GM18907 (cell line): ENCODE data around the gene SEZ6.

Experiments
- ATAC-seq: cut with Tn5 transposase; IDR thresholded peaks from one replicate; pipeline ENCODE4 v1.9.1; 2021; ENCODE audit warnings: mild to moderate bottlenecking, moderate library complexity; ENCODE audit not compliant: unreplicated experiment

Gene SEZ6

DNA sequence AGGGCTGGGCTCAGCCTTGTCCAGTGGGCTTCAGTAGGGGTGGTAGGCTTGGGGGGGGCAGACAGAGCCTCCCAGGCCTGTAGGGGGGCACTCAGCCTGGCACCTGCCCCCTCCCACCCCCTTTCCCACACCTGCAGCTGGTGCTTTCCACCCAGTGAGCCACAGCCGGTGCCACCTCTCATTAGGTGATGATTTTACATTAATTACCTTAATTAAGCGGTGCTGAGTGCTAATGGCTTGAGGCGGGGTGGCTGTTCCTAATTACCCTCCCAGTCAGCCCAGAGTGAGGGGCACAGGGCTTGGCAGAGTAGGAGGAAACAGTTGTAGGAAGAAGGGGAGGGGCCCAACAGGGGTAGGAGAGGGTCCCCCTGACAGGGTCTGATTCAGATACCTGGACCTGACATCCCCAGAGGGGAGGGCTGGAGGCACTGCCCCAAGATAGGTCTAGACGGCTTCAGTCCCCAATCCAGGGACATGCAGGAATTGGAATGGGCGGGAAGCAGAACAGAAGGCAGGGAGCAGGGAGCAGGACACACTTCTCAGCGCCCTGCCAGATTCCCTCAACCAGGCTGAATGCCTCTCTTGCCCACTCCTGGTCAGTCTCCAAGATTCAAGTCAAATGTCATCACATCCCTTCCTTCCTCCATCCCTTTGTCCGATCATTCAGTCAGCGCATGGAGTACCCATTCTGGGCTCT is 28.0 kb downstream of the SEZ6 start:
- ATAC-seq: no peak

DNA sequence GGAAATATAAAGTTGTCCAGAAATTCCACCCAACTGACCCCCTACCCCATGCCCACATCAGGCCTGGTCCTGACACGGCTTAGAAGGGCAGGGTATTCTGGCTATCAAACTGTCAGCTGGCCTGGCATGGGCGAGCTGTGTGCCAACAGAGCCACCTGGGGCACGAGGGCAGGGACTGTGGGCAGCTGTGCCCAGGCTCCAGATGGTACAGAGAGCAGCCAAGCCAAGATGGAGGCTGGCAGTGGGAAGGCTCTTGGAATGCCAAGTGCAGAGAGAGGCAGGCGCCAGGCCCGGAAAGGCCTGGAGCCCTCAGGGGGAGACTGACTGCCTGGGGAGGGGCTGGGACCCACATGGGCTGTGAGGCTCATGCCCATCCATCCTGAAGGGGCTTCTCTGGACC is 30.2 kb downstream of the SEZ6 start:
- ATAC-seq: no peak

DNA sequence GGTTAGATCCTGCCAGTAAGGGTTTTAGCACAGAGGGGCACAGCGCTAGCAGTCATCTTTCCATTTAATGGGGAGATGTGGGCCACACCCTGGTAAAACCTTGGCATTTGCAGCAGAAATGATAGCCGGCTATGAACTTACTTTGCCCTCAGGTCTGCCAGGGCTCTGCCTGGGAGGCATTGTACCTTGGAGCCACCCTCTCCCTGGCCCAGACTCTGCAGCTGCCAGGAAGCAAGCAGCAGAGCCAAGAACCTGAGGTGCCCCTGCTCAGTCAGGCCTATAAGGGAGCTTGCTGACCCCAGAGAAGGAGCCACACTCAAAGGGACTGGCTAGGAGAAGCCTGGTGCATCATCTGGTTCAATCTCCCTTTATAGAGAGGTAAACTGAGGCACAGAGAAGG is 30.8 kb downstream of the SEZ6 start:
- ATAC-seq: no peak

DNA sequence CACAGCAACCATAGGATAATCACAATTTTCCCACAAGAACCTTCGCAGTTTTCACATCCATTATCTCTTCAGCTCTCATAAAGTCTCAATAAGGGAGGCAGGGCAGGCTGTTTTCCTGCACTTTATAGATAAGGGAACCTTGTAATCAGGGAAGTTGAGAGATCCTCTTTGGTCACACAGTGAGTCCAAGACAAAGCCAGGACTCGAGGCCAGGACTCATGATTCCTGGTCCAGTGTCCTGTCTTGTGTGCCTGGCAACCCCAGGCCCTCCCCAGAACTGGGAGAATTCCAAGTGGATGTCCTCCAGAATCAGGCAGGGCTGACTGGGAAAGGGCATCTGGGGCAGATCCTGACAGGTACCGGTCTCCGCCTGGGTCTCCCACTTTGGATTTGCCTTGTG is 31.4 kb downstream of the SEZ6 start:
- ATAC-seq: no peak

DNA sequence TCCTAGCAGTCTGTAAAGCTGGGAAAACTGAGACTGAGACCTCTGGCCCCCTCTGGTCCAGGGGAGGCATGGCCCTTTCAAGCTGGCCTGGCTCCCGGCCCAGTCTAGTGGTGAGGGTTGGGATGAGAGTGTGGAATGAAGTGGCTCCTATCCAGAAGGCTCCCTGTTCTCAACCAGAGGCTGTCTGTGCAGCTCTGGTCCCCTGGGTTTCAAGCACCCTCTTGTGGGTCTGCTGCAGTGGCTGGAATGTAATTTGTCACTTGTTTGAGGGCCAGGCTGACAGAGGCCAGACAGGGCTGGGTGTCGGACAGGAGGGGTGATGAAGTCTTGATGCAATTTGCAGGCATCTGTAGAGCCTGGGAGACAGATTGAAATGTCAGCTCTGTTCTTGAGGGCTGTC is 32.4 kb downstream of the SEZ6 start:
- no peak for ATAC-seq

DNA sequence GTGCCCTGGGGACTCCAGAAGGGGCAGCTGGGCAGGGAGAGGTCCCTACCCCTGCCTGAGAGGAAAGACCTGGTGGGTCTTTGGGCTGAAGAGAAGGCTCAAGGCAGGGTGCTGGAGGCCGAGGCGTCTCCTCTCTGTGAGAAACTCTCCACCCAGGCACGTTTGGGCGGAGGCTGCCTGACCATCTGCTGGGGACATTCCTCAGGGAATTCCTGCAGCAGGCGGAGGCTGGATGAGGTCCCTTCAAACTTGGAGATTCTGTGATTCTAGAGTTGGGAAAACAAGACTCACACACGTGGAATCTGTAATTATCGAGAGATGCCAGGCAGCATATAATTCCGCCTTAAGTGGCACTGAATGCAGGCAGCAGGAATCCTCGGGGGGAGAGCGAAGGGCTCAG is 33.4 kb downstream of the SEZ6 start:
- ATAC-seq: no peak

DNA sequence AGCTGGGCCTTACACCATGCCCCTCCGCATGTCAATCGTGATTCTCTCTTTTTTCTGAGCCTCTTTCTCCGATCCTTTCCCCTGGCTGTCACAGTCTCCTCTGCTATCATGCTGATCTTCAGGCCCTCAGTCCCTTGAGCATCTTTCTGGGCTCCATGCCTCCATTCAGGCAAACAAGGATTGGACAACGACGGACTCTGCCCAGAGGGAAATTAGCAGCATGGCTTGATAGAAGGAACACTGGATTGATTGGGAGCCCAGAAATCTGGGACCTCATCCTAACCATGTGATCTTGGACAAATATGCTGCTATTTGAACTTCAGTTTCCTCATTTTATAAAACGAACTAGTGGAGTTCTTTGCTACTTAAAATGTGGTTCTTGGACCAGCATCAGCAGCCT is 35.0 kb downstream of the SEZ6 start:
- ATAC-seq: no peak

DNA sequence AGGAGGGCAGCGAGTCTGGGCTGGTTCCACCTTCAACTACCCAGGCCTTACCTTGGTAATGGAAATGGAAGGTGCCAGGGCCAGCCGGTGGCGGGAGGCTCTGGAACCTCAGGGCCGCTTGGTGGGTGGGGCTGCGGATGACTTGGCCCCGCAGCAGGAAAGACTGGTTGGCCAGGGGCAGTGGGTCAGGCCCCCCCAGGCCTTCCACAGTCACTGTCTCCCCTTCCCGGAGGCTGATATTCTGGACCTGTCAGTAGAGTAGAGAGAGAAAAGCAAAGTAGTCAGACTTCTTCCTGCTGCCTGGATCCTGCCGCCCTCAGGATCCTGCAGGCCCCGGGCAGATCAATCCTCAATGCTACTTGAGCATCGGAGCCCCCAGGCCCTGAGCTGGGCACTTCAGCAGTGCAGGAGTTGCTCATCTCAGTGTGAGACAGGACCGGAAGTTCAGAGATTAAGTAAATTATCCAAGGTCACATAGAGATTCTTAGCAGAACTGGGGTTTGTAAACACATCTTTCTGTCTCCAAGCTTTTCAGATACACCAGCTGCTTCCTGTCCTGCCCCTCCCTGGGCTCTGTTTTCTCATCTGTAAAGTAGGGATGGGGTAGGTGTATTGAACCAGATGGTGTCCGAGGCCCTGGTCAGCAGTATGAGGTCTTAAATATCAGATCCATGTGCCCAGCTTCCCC is 36.0 kb downstream of the SEZ6 start:
- ATAC-seq: no peak

DNA sequence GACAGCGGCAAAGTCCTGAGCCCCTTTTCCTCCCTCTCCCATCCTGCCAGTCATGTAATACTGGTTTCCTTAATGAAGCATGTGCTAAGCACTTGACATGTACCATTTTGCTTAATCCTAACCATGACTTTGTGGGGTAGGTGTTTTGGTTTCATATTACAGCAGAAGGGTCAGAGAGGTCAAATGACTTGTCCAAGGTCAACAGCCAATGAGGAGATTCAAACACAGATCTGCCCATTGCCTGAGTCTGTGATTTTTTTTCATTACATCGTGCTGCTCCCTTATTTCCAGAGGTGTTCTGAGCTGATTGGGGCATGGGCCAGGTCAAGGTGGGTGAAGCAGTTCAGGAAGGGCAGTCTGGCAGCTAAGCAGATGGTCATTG is 36.9 kb downstream of the SEZ6 start:
- no peak for ATAC-seq

DNA sequence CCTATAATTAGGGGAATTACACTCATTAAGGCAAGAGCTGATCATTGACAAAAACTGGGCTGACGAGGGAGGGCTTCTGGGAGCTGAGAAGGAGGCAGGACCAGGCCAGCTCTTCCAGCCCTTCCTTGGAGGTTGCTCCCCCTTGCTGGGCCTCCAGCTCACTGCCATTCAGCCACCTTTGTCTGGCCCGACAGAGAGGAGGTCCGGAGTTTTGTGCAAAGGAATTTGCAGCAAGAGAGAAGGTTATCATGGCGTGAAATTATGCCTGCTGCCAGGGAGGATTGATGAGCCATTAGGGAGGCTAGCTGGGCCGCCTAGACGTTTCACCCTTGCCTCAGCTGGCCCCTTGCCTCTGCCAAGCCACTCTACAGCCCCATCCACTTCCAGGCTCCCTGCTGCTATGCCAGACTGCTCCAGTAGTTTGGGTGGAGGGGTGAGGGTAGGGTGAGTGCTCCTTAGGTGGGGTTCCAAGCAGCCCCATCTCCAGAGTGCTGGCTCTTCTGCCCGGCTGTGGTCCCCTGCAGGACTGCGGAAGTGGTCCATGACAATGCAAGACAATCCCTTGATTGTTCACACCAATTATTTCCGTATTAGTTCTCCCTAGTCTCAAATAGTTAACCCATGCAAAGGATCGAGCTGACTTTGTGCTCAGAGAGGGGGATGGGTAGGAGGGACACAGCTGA is 37.5 kb downstream of the SEZ6 start:
- ATAC-seq: no peak

DNA sequence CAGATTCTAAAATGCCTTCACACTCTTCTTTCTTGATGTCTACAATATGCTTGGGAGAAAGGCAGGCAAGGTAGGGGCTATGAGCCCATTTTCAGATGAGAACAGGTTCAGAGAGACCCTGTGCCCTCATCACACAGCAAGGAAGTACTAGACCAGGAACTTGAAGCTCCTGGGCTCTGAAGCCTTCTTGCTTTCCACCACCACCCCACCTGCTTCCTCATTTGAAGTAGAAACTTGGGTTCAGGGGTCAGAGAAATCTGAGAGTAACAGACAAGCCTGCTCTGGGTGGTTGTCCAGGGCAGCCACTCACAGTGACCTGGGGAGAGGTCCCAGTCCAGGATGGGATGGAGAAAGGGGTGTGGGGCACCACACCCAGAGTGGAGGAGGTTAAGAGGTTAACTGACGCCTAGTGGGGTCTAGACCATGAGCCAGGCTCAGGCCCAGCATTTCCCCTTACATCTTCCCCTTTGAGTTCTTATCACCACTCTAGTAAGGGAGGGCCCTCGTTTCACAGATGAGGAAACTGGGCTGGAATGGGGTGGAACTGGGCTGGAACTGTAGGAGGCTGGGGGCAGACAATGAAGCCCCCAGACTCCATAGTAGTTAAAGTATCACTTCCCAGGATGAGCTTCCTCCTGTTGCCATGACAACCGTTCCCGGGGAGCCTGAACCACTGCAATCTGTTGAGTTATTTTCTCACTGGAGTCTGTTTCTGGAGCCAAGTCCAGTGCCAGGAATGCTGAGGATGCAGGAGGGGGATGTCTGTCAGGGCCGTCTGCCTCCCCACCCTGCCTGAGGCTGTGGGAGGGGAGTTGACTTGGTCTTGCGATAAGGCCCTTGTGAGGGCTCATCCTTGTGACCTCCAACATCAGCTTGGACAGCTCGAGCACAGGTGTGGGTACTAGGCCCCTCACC is 38.4 kb downstream of the SEZ6 start:
- ATAC-seq: no peak

DNA sequence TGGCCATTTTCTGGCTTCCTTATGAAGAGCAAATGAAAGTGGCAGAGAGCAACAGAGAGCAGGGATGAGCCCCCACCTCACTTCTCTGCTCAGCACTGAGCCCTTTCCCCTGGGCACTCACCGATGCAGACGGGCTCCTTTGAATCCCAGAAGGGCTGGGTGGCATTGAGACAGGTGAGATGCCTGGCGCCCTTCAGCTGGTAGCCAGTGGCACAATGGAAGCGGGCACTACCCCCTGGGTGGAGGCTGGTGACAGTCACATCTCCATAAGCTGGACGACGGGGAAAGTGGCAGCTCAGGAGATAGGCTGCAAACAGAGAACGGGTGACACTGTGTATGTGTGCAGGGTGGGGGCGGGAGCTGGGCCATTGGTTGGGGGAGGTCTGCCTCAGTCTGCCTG is 42.0 kb downstream of the SEZ6 start:
- ATAC-seq: no peak

DNA sequence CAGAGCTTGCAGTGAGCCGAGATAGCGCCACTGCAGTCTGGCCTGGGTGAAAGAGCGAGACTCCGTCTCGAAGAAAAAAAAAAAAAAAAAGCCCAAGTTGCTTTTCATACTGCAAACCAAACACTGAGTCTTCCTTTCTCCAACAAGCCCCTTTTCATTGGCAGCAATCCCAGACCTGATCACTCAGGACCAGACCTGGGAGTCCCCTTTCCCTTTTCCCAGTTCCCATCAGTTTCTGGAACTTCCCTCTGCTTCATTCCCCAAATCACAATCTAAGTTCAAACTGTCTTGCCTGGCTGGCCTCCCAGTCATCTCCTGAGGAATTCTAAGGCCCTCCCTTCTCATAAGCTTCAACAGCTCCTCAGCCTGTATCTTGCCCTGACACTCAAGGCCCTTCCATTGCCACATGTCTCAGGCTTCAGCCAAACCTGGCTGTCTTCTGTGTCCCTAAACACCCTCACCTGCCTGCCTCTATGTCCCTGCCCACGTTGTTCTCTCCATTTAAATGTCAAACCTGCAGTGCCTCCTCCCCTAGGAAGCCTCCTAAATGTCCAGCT is 42.7 kb downstream of the SEZ6 start:
- ATAC-seq: no peak

DNA sequence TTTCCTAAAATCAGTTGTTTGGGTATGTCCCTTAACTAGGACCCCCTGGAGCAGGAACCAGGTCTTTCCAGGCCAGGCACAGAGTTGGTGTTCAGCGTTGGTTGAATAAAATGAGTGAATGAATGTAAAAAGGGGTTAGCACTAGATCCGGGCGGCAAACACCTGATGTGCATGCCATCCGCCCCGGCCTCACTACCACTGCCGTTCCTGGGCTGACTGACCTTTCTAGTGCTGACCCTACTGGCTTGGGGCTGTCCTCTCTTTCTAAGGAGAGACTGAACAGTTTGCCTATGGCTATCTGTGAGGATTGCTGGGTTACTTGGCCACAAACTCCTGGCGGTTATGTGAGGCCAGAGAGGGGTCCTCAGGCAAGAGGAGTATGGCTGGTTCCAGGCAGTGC is 44.4 kb downstream of the SEZ6 start:
- no peak for ATAC-seq

DNA sequence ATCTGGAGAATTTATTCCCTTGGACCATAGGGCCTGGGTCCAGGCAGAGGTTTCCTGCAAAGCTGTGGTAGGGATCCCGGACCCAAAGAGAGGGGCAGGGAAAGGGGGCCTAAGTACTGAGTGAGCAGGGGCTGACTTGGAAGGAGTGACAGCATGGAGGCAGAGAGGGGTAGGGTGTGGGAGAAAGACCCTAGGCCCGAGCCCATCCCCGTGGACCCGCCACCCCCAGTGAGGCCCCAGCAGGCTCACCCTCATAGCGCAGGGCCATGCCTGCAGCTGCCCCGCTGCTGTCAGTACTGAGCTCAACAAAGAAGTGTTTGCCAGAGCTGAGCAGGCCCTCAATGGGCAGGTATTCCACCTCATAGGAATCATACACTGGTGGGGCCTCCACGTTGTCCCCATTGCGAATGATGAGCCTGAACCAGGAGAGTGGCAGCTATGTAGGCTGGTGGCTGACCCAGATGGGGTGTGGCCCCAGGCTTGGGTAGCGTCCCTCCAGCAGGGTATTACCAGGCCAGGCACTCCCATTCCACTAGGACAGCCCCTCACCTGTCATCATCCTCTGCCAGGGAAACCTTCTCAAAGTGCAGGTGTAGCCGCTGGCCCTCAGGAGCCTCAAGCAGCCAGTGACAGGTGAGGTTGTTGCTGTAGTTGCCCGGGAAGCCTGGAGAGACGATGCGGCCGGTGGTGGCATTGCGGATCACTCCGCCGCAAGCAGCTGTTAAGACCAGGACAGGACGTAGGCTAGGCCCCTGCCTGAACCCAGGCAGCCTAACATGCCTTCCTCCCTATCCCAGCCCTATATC is 45.4 kb downstream of the SEZ6 start:
- ATAC-seq: no peak

DNA sequence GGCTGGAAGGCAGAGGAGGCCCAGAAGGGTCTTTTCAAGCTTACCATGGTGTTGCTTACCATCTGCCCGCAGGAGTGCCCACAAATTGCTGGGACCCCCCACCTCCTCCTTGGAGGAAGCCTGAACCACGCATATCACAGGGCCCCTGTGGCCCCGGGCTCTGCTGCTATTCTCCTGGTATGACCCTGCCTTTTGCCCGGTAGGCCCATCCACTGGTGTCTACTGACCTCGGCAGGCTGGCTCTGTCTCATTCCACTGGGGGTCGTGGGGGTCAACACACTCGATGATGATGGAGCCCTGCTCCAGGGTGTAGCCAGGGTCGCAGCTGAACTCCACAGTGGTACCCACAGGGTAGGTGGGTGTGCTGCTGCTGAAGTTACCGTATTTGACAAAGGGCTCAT is 46.4 kb downstream of the SEZ6 start:
- no peak for ATAC-seq

DNA sequence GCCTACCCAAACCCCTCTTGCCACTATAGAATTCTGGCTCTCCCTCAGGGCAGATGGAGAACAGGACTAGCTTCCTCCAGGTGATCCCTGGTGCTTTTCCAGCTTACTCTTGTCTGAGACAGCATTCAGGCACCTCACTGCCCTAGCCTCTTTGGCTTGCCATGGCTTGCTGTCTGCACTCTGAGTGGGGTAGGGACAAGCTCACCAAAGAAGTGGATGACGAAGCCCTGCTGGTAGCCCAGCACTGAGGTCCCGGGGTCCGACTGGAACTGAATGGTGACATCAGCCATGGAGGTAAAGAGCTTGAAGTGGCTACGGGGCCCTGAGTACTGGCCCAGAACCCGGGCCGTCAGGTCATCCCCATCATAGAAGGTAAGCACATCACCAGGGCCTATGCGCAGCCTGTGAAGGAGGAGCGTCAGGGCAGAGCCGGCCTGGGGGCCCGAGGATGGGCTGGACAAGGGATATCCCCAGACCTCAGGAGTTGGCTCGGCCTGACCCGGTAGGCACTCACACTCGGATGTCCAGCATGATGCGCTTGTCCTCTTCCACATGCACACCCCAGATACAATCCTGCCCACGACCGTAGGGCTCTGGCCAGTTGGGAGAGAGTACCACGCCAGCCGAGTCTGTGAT is 46.9 kb downstream of the SEZ6 start:
- ATAC-seq: no peak

DNA sequence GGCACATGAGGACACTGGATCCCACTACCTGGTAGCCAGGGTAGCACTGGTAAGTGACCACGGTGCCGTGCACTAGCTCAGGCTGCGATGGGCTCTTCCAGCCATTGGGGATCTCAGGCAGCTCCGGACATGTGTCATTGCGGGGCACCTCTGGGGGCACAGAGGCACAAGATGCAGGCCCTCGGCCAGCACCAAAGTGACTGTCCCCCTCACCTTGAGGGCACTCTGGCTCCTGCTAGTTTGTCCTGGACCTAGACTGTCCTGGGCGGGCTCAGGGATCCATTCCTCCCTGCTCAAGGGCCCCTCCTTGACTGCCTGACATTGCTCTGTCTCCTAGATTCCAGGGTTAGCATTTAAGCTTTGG is 47.9 kb downstream of the SEZ6 start:
- no peak for ATAC-seq

DNA sequence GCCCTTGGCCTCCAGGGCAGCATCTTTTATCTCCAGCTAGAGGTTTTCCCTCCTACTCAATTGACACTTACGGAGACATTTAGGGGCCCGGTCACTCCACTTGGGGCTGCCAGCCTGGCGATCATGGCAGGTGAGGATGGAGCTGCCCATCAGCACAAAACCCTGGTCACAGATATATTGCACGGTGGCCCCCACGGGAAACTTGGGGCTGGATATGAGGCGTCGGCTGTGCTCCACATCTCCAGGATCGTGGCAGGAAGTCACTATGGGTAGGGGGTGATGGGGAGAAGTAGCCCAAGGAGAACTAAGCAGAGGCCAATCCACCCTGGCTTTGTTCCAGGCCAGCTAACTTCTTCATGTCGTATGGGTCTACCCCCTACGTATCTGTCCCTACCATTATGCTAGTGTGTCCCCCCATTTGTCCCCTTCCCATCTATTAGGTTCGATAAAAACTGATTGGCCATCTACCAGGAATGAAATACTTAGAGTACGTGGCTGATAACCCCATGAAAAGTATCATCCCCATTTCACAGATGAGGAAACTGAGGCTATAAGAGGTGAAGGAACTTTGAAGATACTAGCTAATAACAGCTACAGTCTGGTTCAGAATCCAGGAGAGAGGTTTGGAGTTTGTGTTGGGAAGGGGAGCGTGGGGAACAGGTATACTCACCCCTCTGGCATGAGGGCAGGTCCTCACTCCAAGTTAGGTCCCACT is 48.4 kb downstream of the SEZ6 start:
- no peak for ATAC-seq
